ENCODE measurements around the gene ANKRD13D.

The ANKRD13D gene

GRCh38 chr11:67264877-67265632 lies 24.0 kb upstream of the ANKRD13D start:
- peaks cover 48% of the 10 kb centered on the region for H3K4me1 ChIP-seq (ENCODE audit: control insufficient read depth, insufficient read depth, low read length)
- H3K9ac ChIP-seq (ENCODE audit: low read length): no peak overlapping the region
- H3K36me3 ChIP-seq (ENCODE audit: control insufficient read depth, insufficient read depth, low read length): no peaks in the 10 kb centered on the region
- no peaks in the 10 kb centered on the region for H3K27me3 ChIP-seq (ENCODE audit: control insufficient read depth, insufficient read depth, low read length)
- H3K4me3 ChIP-seq (ENCODE audit: low read length): no peak overlapping the region
- no peaks in the 10 kb centered on the region for H3K9me3 ChIP-seq (ENCODE audit: control insufficient read depth, low read length)

GRCh38 chr11:67265633-67266448 lies 23.3 kb upstream of the ANKRD13D start:
- Histone ChIP-seq H3K9ac (ENCODE audit: low read length) (peak overlapping the region; percentile 69), H3K36me3 (ENCODE audit: control insufficient read depth, insufficient read depth, low read length) (no peaks in the 10 kb centered on the region), H3K27me3 (ENCODE audit: control insufficient read depth, insufficient read depth, low read length) (no peaks in the 10 kb centered on the region), H3K4me3 (ENCODE audit: low read length) (no peak overlapping the region), H3K4me1 (ENCODE audit: control insufficient read depth, insufficient read depth, low read length) (peaks cover 56% of the 10 kb centered on the region), H3K9me3 (ENCODE audit: control insufficient read depth, low read length) (no peaks in the 10 kb centered on the region)

- Histone ChIP-seq H3K4me1 (ENCODE audit: control insufficient read depth, insufficient read depth, low read length) (peaks cover 64% of the 10 kb centered on the region), H3K27me3 (ENCODE audit: control insufficient read depth, insufficient read depth, low read length) (no peaks in the 10 kb centered on the region), H3K4me3 (ENCODE audit: low read length) (peak within 1 kb of the TSS; percentile 82), H3K36me3 (ENCODE audit: control insufficient read depth, insufficient read depth, low read length) (no peaks in the 10 kb centered on the region), H3K9ac (ENCODE audit: low read length) (peak within 1 kb of the TSS; percentile 91), H3K9me3 (ENCODE audit: control insufficient read depth, low read length) (no peaks in the 10 kb centered on the region)
Measured at GRCh38 chr11:67266449-67267187, 22.5 kb upstream of the ANKRD13D start, which contains the start of gene GRK2. Gene GRK2, plus strand, starts transcription at chr11:67266473. Its CDS starts 227 bp downstream, at chr11:67266700.

GRCh38 chr11:67267188-67268080 lies 21.7 kb upstream of the ANKRD13D start:
- Histone ChIP-seq H3K4me1 (ENCODE audit: control insufficient read depth, insufficient read depth, low read length) (peaks cover 66% of the 10 kb centered on the region), H3K36me3 (ENCODE audit: control insufficient read depth, insufficient read depth, low read length) (no peaks in the 10 kb centered on the region), H3K9me3 (ENCODE audit: control insufficient read depth, low read length) (no peaks in the 10 kb centered on the region), H3K4me3 (ENCODE audit: low read length) (peak overlapping the region; percentile 82), H3K9ac (ENCODE audit: low read length) (peak overlapping the region; percentile 91), H3K27me3 (ENCODE audit: control insufficient read depth, insufficient read depth, low read length) (no peaks in the 10 kb centered on the region)

GRCh38 chr11:67268081-67268961 lies 20.8 kb upstream of the ANKRD13D start:
- Histone ChIP-seq H3K9ac (ENCODE audit: low read length) (peak overlapping the region; percentile 91), H3K36me3 (ENCODE audit: control insufficient read depth, insufficient read depth, low read length) (no peaks in the 10 kb centered on the region), H3K4me1 (ENCODE audit: control insufficient read depth, insufficient read depth, low read length) (peaks cover 66% of the 10 kb centered on the region), H3K27me3 (ENCODE audit: control insufficient read depth, insufficient read depth, low read length) (no peaks in the 10 kb centered on the region), H3K4me3 (ENCODE audit: low read length) (peak overlapping the region; percentile 82), H3K9me3 (ENCODE audit: control insufficient read depth, low read length) (no peaks in the 10 kb centered on the region)

GRCh38 chr11:67268962-67269268 lies 20.2 kb upstream of the ANKRD13D start:
- Histone ChIP-seq H3K36me3 (ENCODE audit: control insufficient read depth, insufficient read depth, low read length) (no peaks in the 10 kb centered on the region), H3K27me3 (ENCODE audit: control insufficient read depth, insufficient read depth, low read length) (no peaks in the 10 kb centered on the region), H3K9me3 (ENCODE audit: control insufficient read depth, low read length) (no peaks in the 10 kb centered on the region), H3K4me3 (ENCODE audit: low read length) (no peak overlapping the region), H3K9ac (ENCODE audit: low read length) (no peak overlapping the region), H3K4me1 (ENCODE audit: control insufficient read depth, insufficient read depth, low read length) (peaks cover 71% of the 10 kb centered on the region)

- Histone ChIP-seq H3K9me3 (ENCODE audit: control insufficient read depth, low read length) (no peaks in the 10 kb centered on the region), H3K27me3 (ENCODE audit: control insufficient read depth, insufficient read depth, low read length) (no peaks in the 10 kb centered on the region), H3K4me1 (ENCODE audit: control insufficient read depth, insufficient read depth, low read length) (peaks cover 77% of the 10 kb centered on the region), H3K36me3 (ENCODE audit: control insufficient read depth, insufficient read depth, low read length) (no peaks in the 10 kb centered on the region), H3K9ac (ENCODE audit: low read length) (peak overlapping the region; percentile 63), H3K4me3 (ENCODE audit: low read length) (peak overlapping the region; percentile 45)
Measured at GRCh38 chr11:67269401-67270255, 19.5 kb upstream of the ANKRD13D start.

- Histone ChIP-seq H3K4me3 (ENCODE audit: low read length) (peak overlapping the region; percentile 45), H3K9ac (ENCODE audit: low read length) (peak overlapping the region; percentile 63), H3K4me1 (ENCODE audit: control insufficient read depth, insufficient read depth, low read length) (peaks cover 86% of the 10 kb centered on the region), H3K9me3 (ENCODE audit: control insufficient read depth, low read length) (no peaks in the 10 kb centered on the region), H3K27me3 (ENCODE audit: control insufficient read depth, insufficient read depth, low read length) (no peaks in the 10 kb centered on the region), H3K36me3 (ENCODE audit: control insufficient read depth, insufficient read depth, low read length) (no peaks in the 10 kb centered on the region)
Measured at GRCh38 chr11:67270256-67271204, 18.6 kb upstream of the ANKRD13D start.

- no peak overlapping the region for H3K9ac ChIP-seq (ENCODE audit: low read length)
- H3K27me3 ChIP-seq (ENCODE audit: control insufficient read depth, insufficient read depth, low read length): no peaks in the 10 kb centered on the region
- no peak overlapping the region for H3K4me3 ChIP-seq (ENCODE audit: low read length)
- no peaks in the 10 kb centered on the region for H3K36me3 ChIP-seq (ENCODE audit: control insufficient read depth, insufficient read depth, low read length)
- no peaks in the 10 kb centered on the region for H3K9me3 ChIP-seq (ENCODE audit: control insufficient read depth, low read length)
- H3K4me1 ChIP-seq (ENCODE audit: control insufficient read depth, insufficient read depth, low read length): peaks cover 86% of the 10 kb centered on the region
Measured at GRCh38 chr11:67271205-67271540, 17.9 kb upstream of the ANKRD13D start.

Measured in mucosa of stomach (tissue), 1 donor.